Measurements from ENCODE around the gene KRTAP5-9.

DNA sequence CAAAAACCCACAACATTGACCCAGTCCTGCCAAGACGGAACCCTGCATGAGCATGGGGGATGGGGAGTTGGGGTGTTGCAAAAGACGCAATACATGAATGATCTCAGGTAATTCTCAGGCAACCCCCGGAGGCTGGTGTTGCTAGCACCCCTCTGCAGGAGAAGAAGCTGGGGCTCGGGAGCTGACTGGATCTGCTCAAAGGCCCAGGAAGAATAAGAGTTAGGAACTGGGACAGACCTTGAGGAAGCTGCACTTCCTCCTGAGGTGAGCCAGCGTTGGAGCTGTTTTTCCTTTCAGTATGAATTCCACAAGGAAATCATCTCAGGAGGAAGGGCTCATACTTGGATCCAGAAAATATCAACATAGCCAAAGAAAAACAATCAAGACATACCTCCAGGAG lies at the start of gene KRTAP5-9:
- TF ChIP-seq, protein P1, sequence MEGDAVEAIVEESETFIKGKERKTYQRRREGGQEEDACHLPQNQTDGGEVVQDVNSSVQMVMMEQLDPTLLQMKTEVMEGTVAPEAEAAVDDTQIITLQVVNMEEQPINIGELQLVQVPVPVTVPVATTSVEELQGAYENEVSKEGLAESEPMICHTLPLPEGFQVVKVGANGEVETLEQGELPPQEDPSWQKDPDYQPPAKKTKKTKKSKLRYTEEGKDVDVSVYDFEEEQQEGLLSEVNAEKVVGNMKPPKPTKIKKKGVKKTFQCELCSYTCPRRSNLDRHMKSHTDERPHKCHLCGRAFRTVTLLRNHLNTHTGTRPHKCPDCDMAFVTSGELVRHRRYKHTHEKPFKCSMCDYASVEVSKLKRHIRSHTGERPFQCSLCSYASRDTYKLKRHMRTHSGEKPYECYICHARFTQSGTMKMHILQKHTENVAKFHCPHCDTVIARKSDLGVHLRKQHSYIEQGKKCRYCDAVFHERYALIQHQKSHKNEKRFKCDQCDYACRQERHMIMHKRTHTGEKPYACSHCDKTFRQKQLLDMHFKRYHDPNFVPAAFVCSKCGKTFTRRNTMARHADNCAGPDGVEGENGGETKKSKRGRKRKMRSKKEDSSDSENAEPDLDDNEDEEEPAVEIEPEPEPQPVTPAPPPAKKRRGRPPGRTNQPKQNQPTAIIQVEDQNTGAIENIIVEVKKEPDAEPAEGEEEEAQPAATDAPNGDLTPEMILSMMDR (IDR thresholded peaks at IDR 0.05), result no peak
- TF ChIP-seq EP300 (IDR thresholded peaks at IDR 0.05), result no peak
